ENCODE data around the gene MBNL3.

The MBNL3 gene

GRCh38 chrX:132393485-132393884, 95.4 kb downstream of the MBNL3 start:
- H3K27me3 ChIP-seq: no peaks in the 10 kb centered on the region
- no peaks in the 10 kb centered on the region for H3K36me3 ChIP-seq
- no peak for TF ChIP-seq CTCF (IDR thresholded peaks at IDR 0.05)
- H3K4me1 ChIP-seq (ENCODE audit: control insufficient read depth in 1 of 2, insufficient read depth in 1 of 2, low read depth in 1 of 2, low read length in 1 of 2): peaks cover 7 to 8% of the 10 kb centered on the region in 2 experiments
- no peaks in the 10 kb centered on the region for H3K9me3 ChIP-seq
- H3K4me3 ChIP-seq (ENCODE audit: low read depth in 1 of 2, low read length in 1 of 2): no peak overlapping the region
- no peak overlapping the region for H3K27ac ChIP-seq

- H3K27me3 ChIP-seq: no peaks in the 10 kb centered on the region
- no peak overlapping the region for H3K4me3 ChIP-seq (ENCODE audit: low read depth in 1 of 2, low read length in 1 of 2)
- no peaks in the 10 kb centered on the region for H3K36me3 ChIP-seq
- H3K9me3 ChIP-seq: no peaks in the 10 kb centered on the region
- TF ChIP-seq CTCF (IDR thresholded peaks at IDR 0.05): no peak
- peaks cover 7 to 8% of the 10 kb centered on the region in 2 experiments for H3K4me1 ChIP-seq (ENCODE audit: control insufficient read depth in 1 of 2, insufficient read depth in 1 of 2, low read depth in 1 of 2, low read length in 1 of 2)
- H3K27ac ChIP-seq: no peak overlapping the region
These were observed 95.8 kb downstream of the MBNL3 start for GRCh38 chrX:132393085-132393484.

- H3K36me3 ChIP-seq: no peaks in the 10 kb centered on the region
- no peak overlapping the region for H3K4me3 ChIP-seq (ENCODE audit: low read depth in 1 of 2, low read length in 1 of 2)
- H3K27me3 ChIP-seq: no peaks in the 10 kb centered on the region
- TF ChIP-seq CTCF (IDR thresholded peaks at IDR 0.05): no peak
- no peaks in the 10 kb centered on the region for H3K9me3 ChIP-seq
- no peaks in the 10 kb centered on the region for H3K4me1 ChIP-seq (ENCODE audit: control insufficient read depth in 1 of 2, insufficient read depth in 1 of 2, low read depth in 1 of 2, low read length in 1 of 2)
- H3K27ac ChIP-seq: no peak overlapping the region
These were observed 98.0 kb downstream of the MBNL3 start for GRCh38 chrX:132390792-132391191.

GRCh38 chrX:132389480-132389879, 99.4 kb downstream of the MBNL3 start:
- H3K27ac ChIP-seq: no peak overlapping the region
- no peaks in the 10 kb centered on the region for H3K4me1 ChIP-seq (ENCODE audit: control insufficient read depth in 1 of 2, insufficient read depth in 1 of 2, low read depth in 1 of 2, low read length in 1 of 2)
- no peak overlapping the region for H3K4me3 ChIP-seq (ENCODE audit: low read depth in 1 of 2, low read length in 1 of 2)
- no peak for TF ChIP-seq CTCF (IDR thresholded peaks at IDR 0.05)
- H3K36me3 ChIP-seq: no peaks in the 10 kb centered on the region
- no peaks in the 10 kb centered on the region for H3K9me3 ChIP-seq
- no peaks in the 10 kb centered on the region for H3K27me3 ChIP-seq

DNA sequence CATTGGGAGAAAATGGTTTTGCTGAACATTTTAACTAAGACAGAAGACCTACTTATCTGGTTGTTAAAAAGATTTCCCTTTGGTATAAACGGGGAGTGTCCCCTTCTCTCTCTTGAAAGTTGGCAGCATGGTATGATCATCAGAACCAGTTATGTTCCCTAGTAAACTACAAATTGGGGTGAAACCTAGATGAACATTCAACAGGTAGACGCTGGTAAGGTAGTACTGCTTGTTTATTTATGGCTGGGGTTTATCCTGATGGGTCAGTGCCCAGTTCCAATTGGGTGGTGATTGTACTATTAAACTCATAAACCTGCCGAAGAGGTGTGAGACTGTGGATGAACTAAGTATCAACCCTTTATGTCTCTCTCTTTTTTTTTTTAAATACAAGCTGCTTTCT, 100.5 kb downstream of the MBNL3 start:
- H3K4me3 ChIP-seq (ENCODE audit: low read depth in 1 of 2, low read length in 1 of 2): no peak overlapping the region
- no peaks in the 10 kb centered on the region for H3K27me3 ChIP-seq
- H3K36me3 ChIP-seq: no peaks in the 10 kb centered on the region
- TF ChIP-seq CTCF (IDR thresholded peaks at IDR 0.05): no peak
- H3K4me1 ChIP-seq (ENCODE audit: control insufficient read depth in 1 of 2, insufficient read depth in 1 of 2, low read depth in 1 of 2, low read length in 1 of 2): no peaks in the 10 kb centered on the region
- no peaks in the 10 kb centered on the region for H3K9me3 ChIP-seq
- no peak overlapping the region for H3K27ac ChIP-seq

DNA sequence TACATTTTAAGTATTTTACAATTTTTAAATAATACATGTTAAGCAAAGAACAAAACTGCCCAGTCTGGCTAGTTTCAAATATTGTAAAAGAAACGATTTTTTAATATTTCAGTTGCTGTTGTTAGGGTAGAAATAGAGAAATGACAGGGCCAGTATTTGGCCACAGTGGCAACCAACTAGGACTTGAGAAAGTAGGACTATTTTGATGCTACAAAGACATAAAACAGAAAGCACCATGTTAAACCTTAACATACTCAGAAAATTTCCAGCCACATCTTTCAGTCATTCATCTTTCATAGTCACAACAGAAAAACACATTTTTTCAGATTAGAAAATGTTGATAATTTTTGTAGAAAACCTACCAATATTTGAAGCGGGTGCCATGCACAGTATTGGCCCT, 104.5 kb downstream of the MBNL3 start:
- TF ChIP-seq CTCF (IDR thresholded peaks at IDR 0.05): no peak
- H3K4me1 ChIP-seq (ENCODE audit: control insufficient read depth in 1 of 2, insufficient read depth in 1 of 2, low read depth in 1 of 2, low read length in 1 of 2): no peaks in the 10 kb centered on the region

More for the DNA sequence above, 104.5 kb downstream of the MBNL3 start:
- Histone ChIP-seq H3K36me3 (no peaks in the 10 kb centered on the region), H3K27me3 (no peaks in the 10 kb centered on the region), H3K27ac (no peak overlapping the region), H3K9me3 (no peaks in the 10 kb centered on the region), H3K4me3 (ENCODE audit: low read depth in 1 of 2, low read length in 1 of 2) (no peak overlapping the region)
